ENCODE data around the gene ANO10.
"Not testable (repeated sequence)": the region's sequence is repeated elsewhere in the genome, so short reads cannot be mapped to it uniquely, and the experiment has no call there.

DNA sequence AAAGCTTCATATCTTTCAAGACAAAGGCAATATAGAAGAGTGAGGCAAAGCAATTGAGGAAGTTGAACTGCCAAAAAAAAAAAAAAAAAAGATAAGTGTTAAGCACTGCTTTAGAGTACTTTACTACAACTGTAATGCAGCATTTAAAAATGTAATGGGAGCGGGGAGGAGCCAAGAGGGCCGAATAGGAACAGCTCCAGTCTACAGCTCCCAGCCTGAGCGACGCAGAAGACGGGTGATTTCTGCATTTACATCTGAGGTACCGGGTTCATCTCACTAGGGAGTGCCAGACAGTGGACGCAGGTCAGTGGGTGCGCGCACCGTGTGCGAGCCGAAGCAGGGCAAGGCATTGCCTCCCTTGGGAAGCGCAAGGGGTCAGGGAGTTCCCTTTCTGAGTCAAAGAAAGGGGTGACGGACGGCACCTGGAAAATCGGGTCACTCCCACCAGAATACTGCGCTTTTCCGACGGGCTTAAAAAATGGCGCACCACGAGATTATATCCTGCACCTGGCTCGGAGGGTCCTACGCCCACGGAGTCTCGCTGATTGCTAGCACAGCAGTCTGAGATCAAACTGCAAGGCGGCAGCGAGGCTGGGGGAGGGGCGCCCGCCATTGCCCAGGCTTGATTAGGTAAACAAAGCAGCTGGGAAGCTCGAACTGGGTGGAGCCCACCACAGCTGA lies 56.0 kb downstream of the ANO10 start:
- TF ChIP-seq CTCF (conservative IDR thresholded peaks at IDR 0.05 in 1 of 2, IDR thresholded peaks at IDR 0.05 in 1 of 2; ENCODE audit: extremely low read depth in 1 of 2, insufficient read depth in 1 of 2, low read depth in 1 of 2, low read length in 2 of 2); EZH2 (IDR thresholded peaks at IDR 0.05; ENCODE audit: borderline replicate concordance, low read length): not testable (repeated sequence)
